ENCODE data around the gene PPP1R26. TPM values are rescaled to one million over a fixed set of nuclear protein-coding genes. Genes with fewer than 3 reads are reported as not detected.
A peak's percentile ranks its signal among the peaks of the same experiment; 100 is the strongest.

PPP1R26 gene
- total and polyA plus RNA-seq, 2 of the 13 experiments (the other 11 are each of a cell fraction or from before 2014, with no cell fraction given) = 8.6 to 11.6 TPM

- 0 out of 2 replicates have a peak, but pooled peaks have one; percentile 17 for TF ChIP-seq MED1 (CRISPR knock-in tag; IDR thresholded peaks at IDR 0.05)
- peak; percentile 97 for TF ChIP-seq ARID4A (CRISPR knock-in tag; IDR thresholded peaks at IDR 0.05; ENCODE audit: borderline replicate concordance)
- peak; percentile 47; the same call in 1 of the 2 replicates for TF ChIP-seq HOXA3 (CRISPR knock-in tag; IDR thresholded peaks at IDR 0.05)
- TF ChIP-seq MEF2D (CRISPR knock-in tag; IDR thresholded peaks at IDR 0.05) = peak; percentile 37; the same call in 1 of the 2 replicates
- no peak for TF ChIP-seq DNMT1 (CRISPR knock-in tag; IDR thresholded peaks at IDR 0.05)
- peak; percentile 47; the same call in 1 of the 2 replicates for TF ChIP-seq SALL1 (CRISPR knock-in tag; IDR thresholded peaks at IDR 0.05)
- no peak for TF ChIP-seq MIXL1 (CRISPR knock-in tag; IDR thresholded peaks at IDR 0.05)
- 0 out of 2 replicates have a peak, but pooled peaks have one; percentile 46 for TF ChIP-seq ZNF576 (CRISPR knock-in tag; IDR thresholded peaks at IDR 0.05)
- no peak for TF ChIP-seq ZNF678 (CRISPR knock-in tag; IDR thresholded peaks at IDR 0.05)
- peak; percentile 75; the same call in 1 of the 2 replicates for TF ChIP-seq HES4 (CRISPR knock-in tag; IDR thresholded peaks at IDR 0.05; ENCODE audit: borderline replicate concordance)
- peak; percentile 56; the same call in 1 of the 2 replicates for TF ChIP-seq GATAD1 (CRISPR knock-in tag; IDR thresholded peaks at IDR 0.05)
- 0 out of 2 replicates have a peak, but pooled peaks have one; percentile 21 for TF ChIP-seq ZNF230 (CRISPR knock-in tag; IDR thresholded peaks at IDR 0.05)
- TF ChIP-seq ZNF543 (CRISPR knock-in tag; IDR thresholded peaks at IDR 0.05) = peak; percentile 74; the same call in 1 of the 2 replicates
- TF ChIP-seq SOX13 (IDR thresholded peaks at IDR 0.05) = no peak
- 0 out of 4 replicates have a peak, but pooled peaks of 1 of the 2 experiments have one; percentile 22 for TF ChIP-seq SOX13 (CRISPR knock-in tag; conservative IDR thresholded peaks at IDR 0.05 in 1 of 2, IDR thresholded peaks at IDR 0.05 in 1 of 2)
- TF ChIP-seq SIN3B (IDR thresholded peaks at IDR 0.05; ENCODE audit: low read length) = peak; percentile 42; the same call in 1 of the 2 replicates
- TF ChIP-seq USF2 (IDR thresholded peaks at IDR 0.05; ENCODE audit: low read depth, low read length) = peak; percentile 96
- peak; percentile 97; the same call in 1 of the 2 replicates for TF ChIP-seq USF2 (CRISPR knock-in tag; IDR thresholded peaks at IDR 0.05; ENCODE audit: borderline replicate concordance)
- TF ChIP-seq YEATS4 (CRISPR knock-in tag; IDR thresholded peaks at IDR 0.05; ENCODE audit: borderline replicate concordance) = 0 out of 2 replicates have a peak, but pooled peaks have one; percentile 14
- no peak for TF ChIP-seq KMT2B (CRISPR knock-in tag; IDR thresholded peaks at IDR 0.05)
- TF ChIP-seq UBTF (CRISPR knock-in tag; IDR thresholded peaks at IDR 0.05) = peak; percentile 83
These were observed 19.9 kb downstream of the PPP1R26 start (continued) for GRCh38 chr9:135499326-135500070.

Measured in HepG2 (cell line).